ENCODE measurements around the gene DNLZ. TPM values are rescaled to one million over a fixed set of nuclear protein-coding genes. Genes with fewer than 3 reads are reported as not detected.
"Not testable (repeated sequence)": the region's sequence is repeated elsewhere in the genome, so short reads cannot be mapped to it uniquely, and the experiment has no call there.

The DNLZ gene
- total and polyA plus RNA-seq, 5 donors from 2014 or later: 25.5 to 67.9 (median 57.6) TPM

DNA sequence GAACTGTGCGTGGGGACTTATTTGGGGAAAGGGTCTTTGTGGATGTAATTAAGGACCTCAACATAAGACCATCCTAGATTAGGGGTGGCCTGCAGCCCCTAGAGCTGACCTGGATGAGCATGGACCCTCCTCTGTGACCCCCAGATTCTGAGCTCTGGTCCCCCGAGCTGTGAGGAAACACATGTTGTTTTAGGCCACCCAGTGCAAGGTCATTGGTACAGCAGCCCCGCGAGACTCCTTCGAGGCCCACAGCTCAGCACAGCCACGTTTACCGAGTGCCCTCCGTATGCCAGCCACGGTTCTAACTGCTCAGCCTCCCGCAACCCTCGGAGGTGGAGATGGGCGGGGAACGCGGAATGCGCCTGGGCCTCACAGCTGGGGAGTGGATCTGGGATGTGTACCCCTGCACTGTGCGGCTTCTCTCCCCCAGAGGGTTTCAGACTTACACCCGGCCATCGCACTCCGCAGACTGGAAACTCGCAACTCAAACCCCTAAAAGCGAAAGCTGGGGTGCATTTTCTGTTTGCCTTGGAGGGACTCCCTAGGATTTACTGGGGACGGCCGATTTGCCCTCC, 40.7 kb downstream of the DNLZ start:
- no peak for ATAC-seq (ENCODE audit: low read depth in 2 of 2)
- no peak for DNase-seq
- no peak overlapping the region for H3K27ac Mint-ChIP-seq

DNA sequence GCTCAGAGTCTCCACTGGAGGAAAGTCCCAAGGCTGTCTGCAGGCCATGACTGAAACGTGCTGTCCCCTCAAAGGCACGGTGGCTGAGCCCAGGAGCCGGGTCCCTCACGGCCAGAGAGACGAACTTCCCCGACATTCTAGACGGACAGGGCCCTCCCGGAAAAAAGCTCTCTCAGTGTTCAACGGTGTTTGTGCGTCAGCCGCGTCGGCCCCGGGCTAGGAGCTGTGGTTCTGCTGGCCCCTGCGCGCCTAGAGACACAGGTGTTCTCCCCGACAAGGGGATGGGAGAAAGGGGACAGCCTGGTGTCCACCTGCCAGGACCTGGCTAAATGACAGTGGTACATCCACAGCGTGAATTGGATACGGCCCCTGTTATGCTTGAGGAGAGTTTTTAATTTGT, 42.0 kb downstream of the DNLZ start:
- H3K9me3 ChIP-seq (ENCODE audit: control insufficient read depth in 2 of 2, low read length in 2 of 2): no peaks in the 10 kb centered on the region
- no peaks in the 10 kb centered on the region for H3K4me1 Mint-ChIP-seq
- peaks cover 4% of the 10 kb centered on the region for H3K27me3 Mint-ChIP-seq
- no peak for ATAC-seq (ENCODE audit: low read depth in 2 of 2)
- no peaks in the 10 kb centered on the region for H3K27me3 ChIP-seq (ENCODE audit: control insufficient read depth, insufficient read depth, low read length)
- H3K4me3 ChIP-seq (ENCODE audit: low read depth, low read length): no peak overlapping the region
- no peaks in the 10 kb centered on the region for H3K36me3 ChIP-seq (ENCODE audit: control insufficient read depth, insufficient read depth, low read length)
- no peak overlapping the region for H3K27ac Mint-ChIP-seq
- no peaks in the 10 kb centered on the region for H3K4me1 ChIP-seq (ENCODE audit: control insufficient read depth, insufficient read depth, low read length, poor library complexity, severe bottlenecking)
- no peak for DNase-seq
- no peak overlapping the region for H3K4me3 Mint-ChIP-seq
- H3K9me3 Mint-ChIP-seq: no peaks in the 10 kb centered on the region
- H3K27ac ChIP-seq (ENCODE audit: insufficient read depth, low read length, poor library complexity, severe bottlenecking): no peak overlapping the region
- no peaks in the 10 kb centered on the region for H3K36me3 Mint-ChIP-seq

More for the DNA sequence above, 40.7 kb downstream of the DNLZ start:
- peak overlapping the region in 1 of 4 donors; percentile 18 for H3K4me3 Mint-ChIP-seq
- H3K9me3 Mint-ChIP-seq: no peaks in the 10 kb centered on the region
- no peaks in the 10 kb centered on the region for H3K36me3 ChIP-seq (ENCODE audit: control insufficient read depth, insufficient read depth, low read length)
- H3K4me3 ChIP-seq (ENCODE audit: low read depth, low read length): no peak overlapping the region
- H3K27me3 Mint-ChIP-seq: peaks cover 4% of the 10 kb centered on the region
- no peak overlapping the region for H3K27ac ChIP-seq (ENCODE audit: insufficient read depth, low read length, poor library complexity, severe bottlenecking)
- no peaks in the 10 kb centered on the region for H3K9me3 ChIP-seq (ENCODE audit: control insufficient read depth in 2 of 2, low read length in 2 of 2)
- no peaks in the 10 kb centered on the region for H3K36me3 Mint-ChIP-seq
- H3K4me1 Mint-ChIP-seq: no peaks in the 10 kb centered on the region
- H3K4me1 ChIP-seq (ENCODE audit: control insufficient read depth, insufficient read depth, low read length, poor library complexity, severe bottlenecking): peaks cover 5% of the 10 kb centered on the region
- no peaks in the 10 kb centered on the region for H3K27me3 ChIP-seq (ENCODE audit: control insufficient read depth, insufficient read depth, low read length)

DNA sequence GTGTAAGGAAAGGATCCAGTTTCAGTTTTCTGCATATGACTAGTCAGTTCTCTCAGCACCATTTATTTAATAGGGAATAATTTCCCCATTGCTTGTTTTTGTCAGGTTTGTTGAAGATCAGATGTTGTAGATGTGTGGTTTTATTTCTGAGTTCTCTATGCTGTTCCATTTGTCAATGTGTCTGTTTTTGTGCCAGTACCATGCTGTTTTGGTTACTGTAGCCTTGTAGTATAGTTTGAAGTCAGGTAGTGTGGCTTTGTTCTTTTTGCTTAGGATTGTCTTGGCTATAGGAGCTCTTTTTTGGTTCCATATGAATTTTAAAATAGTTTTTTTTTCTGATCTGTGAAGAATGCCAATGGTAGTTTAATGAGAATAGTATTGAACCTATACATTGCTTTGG, 42.6 kb downstream of the DNLZ start:
- H3K4me3 Mint-ChIP-seq; H3K4me3 ChIP-seq (ENCODE audit: low read depth, low read length); H3K9me3 Mint-ChIP-seq; H3K4me1 ChIP-seq (ENCODE audit: control insufficient read depth, insufficient read depth, low read length, poor library complexity, severe bottlenecking); ATAC-seq (ENCODE audit: low read depth in 2 of 2); H3K36me3 Mint-ChIP-seq; H3K4me1 Mint-ChIP-seq; H3K9me3 ChIP-seq (ENCODE audit: control insufficient read depth in 2 of 2, low read length in 2 of 2); H3K27me3 Mint-ChIP-seq; H3K27ac ChIP-seq (ENCODE audit: insufficient read depth, low read length, poor library complexity, severe bottlenecking); DNase-seq; H3K36me3 ChIP-seq (ENCODE audit: control insufficient read depth, insufficient read depth, low read length); H3K27me3 ChIP-seq (ENCODE audit: control insufficient read depth, insufficient read depth, low read length): not testable (repeated sequence)
- H3K27ac Mint-ChIP-seq: peak overlapping the region in 1 of 3 donors; percentile 18

DNA sequence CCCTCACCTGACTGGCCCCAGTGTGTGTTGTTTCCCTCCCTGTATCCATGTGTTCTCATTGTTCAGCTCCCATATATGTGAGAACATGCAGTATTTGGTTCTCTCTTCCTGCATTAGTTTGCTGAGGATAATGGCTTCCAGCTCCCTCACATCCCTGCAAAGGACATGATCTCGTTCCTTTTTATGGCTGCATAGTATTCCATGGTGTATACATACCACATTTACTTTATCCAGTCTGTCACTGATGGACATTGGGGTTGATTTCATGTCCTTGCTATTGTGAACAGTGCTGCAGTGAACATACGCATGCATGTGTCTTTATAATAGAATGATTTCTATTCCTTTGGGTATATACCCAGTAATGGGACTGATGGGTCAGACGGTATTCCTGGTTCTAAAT, 43.6 kb downstream of the DNLZ start:
- H3K27ac ChIP-seq (ENCODE audit: insufficient read depth, low read length, poor library complexity, severe bottlenecking); H3K4me1 Mint-ChIP-seq; H3K36me3 ChIP-seq (ENCODE audit: control insufficient read depth, insufficient read depth, low read length); ATAC-seq (ENCODE audit: low read depth in 2 of 2); DNase-seq; H3K9me3 Mint-ChIP-seq; H3K4me1 ChIP-seq (ENCODE audit: control insufficient read depth, insufficient read depth, low read length, poor library complexity, severe bottlenecking); H3K4me3 Mint-ChIP-seq; H3K27me3 Mint-ChIP-seq; H3K36me3 Mint-ChIP-seq; H3K9me3 ChIP-seq (ENCODE audit: control insufficient read depth in 2 of 2, low read length in 2 of 2); H3K27ac Mint-ChIP-seq; H3K4me3 ChIP-seq (ENCODE audit: low read depth, low read length); H3K27me3 ChIP-seq (ENCODE audit: control insufficient read depth, insufficient read depth, low read length): not testable (repeated sequence)

DNA sequence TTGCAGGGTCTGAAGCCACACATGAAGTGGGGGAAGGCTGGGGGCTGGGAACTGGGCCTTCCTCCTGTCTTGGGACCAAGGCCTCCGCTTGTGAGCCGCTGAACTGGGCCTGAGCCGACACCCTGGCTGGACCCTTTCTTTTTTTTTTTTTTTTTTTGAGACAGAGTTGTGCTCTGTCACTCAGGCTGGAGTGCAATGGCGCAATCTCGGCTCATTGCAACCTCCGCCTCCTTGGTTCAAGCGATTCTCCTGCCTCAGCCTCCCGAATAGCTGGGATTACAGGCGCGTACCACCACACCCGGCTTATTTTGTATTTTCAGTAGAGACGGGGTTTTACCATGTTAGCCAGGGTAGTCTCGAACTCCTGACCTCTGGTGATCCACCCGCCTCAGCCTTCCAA, 44.3 kb downstream of the DNLZ start:
- ATAC-seq (ENCODE audit: low read depth in 2 of 2); H3K36me3 Mint-ChIP-seq; H3K9me3 ChIP-seq (ENCODE audit: control insufficient read depth in 2 of 2, low read length in 2 of 2): not testable (repeated sequence)

DNA sequence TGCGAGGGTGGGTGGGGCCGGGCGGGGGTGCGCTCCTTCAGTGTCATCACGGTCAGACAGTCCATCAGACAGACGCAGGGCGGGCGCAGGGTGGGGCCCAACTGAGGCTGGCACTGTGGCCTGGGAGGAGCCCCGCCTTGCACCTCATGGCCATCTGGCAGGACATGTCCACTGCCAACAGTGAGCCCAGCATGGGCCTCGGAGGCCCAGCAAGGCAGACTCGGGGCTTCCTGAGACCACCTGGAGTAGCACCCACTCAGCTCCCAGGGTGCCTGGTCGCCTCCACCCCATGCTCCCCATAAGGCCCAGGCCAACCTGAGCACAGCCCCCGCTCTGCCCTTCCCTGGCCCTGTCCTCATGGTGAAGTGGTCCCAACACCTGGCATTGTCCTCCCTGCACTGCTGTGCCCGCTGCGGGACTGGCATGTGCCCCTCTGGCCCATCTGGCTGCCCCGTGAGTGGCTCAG, 44.7 kb downstream of the DNLZ start:
- DNase-seq (no peak), ATAC-seq (ENCODE audit: low read depth in 2 of 2) (no peak)

More for the DNA sequence above, 44.3 kb downstream of the DNLZ start:
- not testable (repeated sequence) for H3K4me3 Mint-ChIP-seq; H3K27me3 ChIP-seq (ENCODE audit: control insufficient read depth, insufficient read depth, low read length); H3K27me3 Mint-ChIP-seq; H3K27ac Mint-ChIP-seq; H3K4me1 Mint-ChIP-seq; H3K27ac ChIP-seq (ENCODE audit: insufficient read depth, low read length, poor library complexity, severe bottlenecking); H3K4me1 ChIP-seq (ENCODE audit: control insufficient read depth, insufficient read depth, low read length, poor library complexity, severe bottlenecking); H3K9me3 Mint-ChIP-seq; H3K4me3 ChIP-seq (ENCODE audit: low read depth, low read length); DNase-seq; H3K36me3 ChIP-seq (ENCODE audit: control insufficient read depth, insufficient read depth, low read length)

DNA sequence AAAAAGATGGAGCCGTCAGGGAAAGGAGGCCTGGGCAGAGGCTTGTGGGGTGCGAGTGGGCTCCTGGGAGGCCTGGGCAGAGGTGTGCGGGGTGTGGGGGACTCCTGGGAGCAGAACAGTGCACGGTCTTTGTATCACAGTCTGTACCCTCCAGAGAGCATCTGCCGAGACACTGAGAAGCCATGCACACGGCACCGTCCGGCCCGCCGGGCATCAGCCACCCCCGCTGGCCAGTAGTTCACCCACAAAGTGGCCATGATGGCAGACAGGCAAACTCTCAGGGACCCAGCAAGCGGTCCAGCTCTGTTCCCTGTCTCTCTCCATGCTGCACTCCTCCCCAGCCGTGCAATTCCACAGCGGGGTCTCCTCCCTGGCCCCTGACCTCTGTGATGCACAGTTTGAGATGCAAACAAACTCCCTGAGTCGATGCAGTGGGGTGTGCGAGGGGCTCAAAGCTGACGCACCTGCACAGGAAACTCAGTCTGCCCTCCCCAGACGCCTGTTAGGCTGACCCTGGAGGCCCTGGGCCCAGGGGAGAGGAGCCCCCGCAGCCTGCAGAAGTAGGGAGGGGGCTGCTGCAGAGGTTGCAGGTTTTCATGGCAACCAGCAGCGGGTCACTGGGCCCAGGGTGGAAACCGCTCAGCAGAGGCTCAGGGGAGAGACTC, 45.3 kb downstream of the DNLZ start:
- ATAC-seq (ENCODE audit: low read depth in 2 of 2) (no peak), DNase-seq (no peak)
- Mint-ChIP-seq H3K27ac (no peak overlapping the region), H3K27me3 (peaks cover 4% of the 10 kb centered on the region), H3K4me1 (no peaks in the 10 kb centered on the region), H3K4me3 (no peak overlapping the region), H3K9me3 (peaks cover 0 to 2% (median 0%) of the 10 kb centered on the region in 7 donors), H3K36me3 (no peaks in the 10 kb centered on the region)
- peaks cover 2 to 8% of the 10 kb centered on the region in 2 experiments for H3K9me3 ChIP-seq (ENCODE audit: control insufficient read depth in 2 of 2, low read length in 2 of 2)
- no peaks in the 10 kb centered on the region for H3K36me3 ChIP-seq (ENCODE audit: control insufficient read depth, insufficient read depth, low read length)
- H3K4me1 ChIP-seq (ENCODE audit: control insufficient read depth, insufficient read depth, low read length, poor library complexity, severe bottlenecking): no peaks in the 10 kb centered on the region
- H3K27me3 ChIP-seq (ENCODE audit: control insufficient read depth, insufficient read depth, low read length): no peaks in the 10 kb centered on the region
- no peak overlapping the region for H3K4me3 ChIP-seq (ENCODE audit: low read depth, low read length)
- H3K27ac ChIP-seq (ENCODE audit: insufficient read depth, low read length, poor library complexity, severe bottlenecking): no peak overlapping the region

More for the DNA sequence above, 44.7 kb downstream of the DNLZ start:
- H3K9me3 Mint-ChIP-seq: peaks cover 0 to 2% (median 0%) of the 10 kb centered on the region in 7 donors
- Histone ChIP-seq H3K4me1 (ENCODE audit: control insufficient read depth, insufficient read depth, low read length, poor library complexity, severe bottlenecking) (no peaks in the 10 kb centered on the region), H3K36me3 (ENCODE audit: control insufficient read depth, insufficient read depth, low read length) (no peaks in the 10 kb centered on the region), H3K9me3 (ENCODE audit: control insufficient read depth in 2 of 2, low read length in 2 of 2) (peaks cover 2 to 8% of the 10 kb centered on the region in 2 experiments), H3K4me3 (ENCODE audit: low read depth, low read length) (no peak overlapping the region), H3K27me3 (ENCODE audit: control insufficient read depth, insufficient read depth, low read length) (no peaks in the 10 kb centered on the region), H3K27ac (ENCODE audit: insufficient read depth, low read length, poor library complexity, severe bottlenecking) (no peak overlapping the region)
- H3K27me3 Mint-ChIP-seq: peaks cover 4% of the 10 kb centered on the region
- no peaks in the 10 kb centered on the region for H3K36me3 Mint-ChIP-seq
- H3K27ac Mint-ChIP-seq: no peak overlapping the region
- H3K4me3 Mint-ChIP-seq: no peak overlapping the region
- no peaks in the 10 kb centered on the region for H3K4me1 Mint-ChIP-seq

DNA sequence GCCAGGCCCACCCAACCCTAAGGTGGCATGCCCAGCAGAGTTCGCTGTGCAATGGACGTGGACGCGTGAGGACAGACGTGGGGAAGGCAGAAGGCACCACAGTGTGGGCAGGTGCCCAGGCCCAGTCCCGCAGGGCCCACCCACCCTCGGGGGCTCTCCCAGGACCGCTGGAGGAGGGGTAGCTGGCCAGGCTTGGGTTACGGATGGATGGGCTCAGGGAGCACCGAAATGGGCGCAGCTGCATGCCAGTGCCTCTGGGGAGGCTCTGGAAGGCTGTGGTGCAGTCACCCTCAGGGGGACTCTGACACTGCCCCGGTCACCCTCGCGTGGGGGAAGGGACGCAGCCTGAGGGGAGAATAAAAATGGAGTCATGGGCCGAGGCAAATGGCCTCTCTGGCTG, 45.8 kb downstream of the DNLZ start:
- ATAC-seq (ENCODE audit: low read depth in 2 of 2) (no peak), DNase-seq (no peak)
- Histone ChIP-seq H3K27ac (ENCODE audit: insufficient read depth, low read length, poor library complexity, severe bottlenecking) (no peak overlapping the region), H3K4me1 (ENCODE audit: control insufficient read depth, insufficient read depth, low read length, poor library complexity, severe bottlenecking) (no peaks in the 10 kb centered on the region), H3K9me3 (ENCODE audit: control insufficient read depth in 2 of 2, low read length in 2 of 2) (peaks cover 2 to 8% of the 10 kb centered on the region in 2 experiments), H3K27me3 (ENCODE audit: control insufficient read depth, insufficient read depth, low read length) (no peaks in the 10 kb centered on the region), H3K36me3 (ENCODE audit: control insufficient read depth, insufficient read depth, low read length) (no peaks in the 10 kb centered on the region), H3K4me3 (ENCODE audit: low read depth, low read length) (no peak overlapping the region)
- no peak overlapping the region for H3K27ac Mint-ChIP-seq
- H3K27me3 Mint-ChIP-seq: peaks cover 4% of the 10 kb centered on the region
- H3K36me3 Mint-ChIP-seq: no peaks in the 10 kb centered on the region
- H3K4me3 Mint-ChIP-seq: no peak overlapping the region
- H3K9me3 Mint-ChIP-seq: peaks cover 0 to 2% (median 0%) of the 10 kb centered on the region in 7 donors
- H3K4me1 Mint-ChIP-seq: no peaks in the 10 kb centered on the region
